IMR-90 (cell line): ENCODE results near the gene TBXAS1. TPM values are rescaled to one million over a fixed set of nuclear protein-coding genes. Genes with fewer than 3 reads are reported as not detected.
A peak's percentile ranks its signal among the peaks of the same experiment; 100 is the strongest.

ENCODE experiments used
- ATAC-seq: fragments of 200-7000 bp; cut with Tn5 transposase; 2 replicates; pipeline ENCODE4 v1.9.1; 2020; ENCODE audit warnings: low read depth, mild to moderate bottlenecking, moderate library complexity
- BruUV-seq: library from RNA; stranded (reverse); fragments of 400-500 nt; replicated peaks from 2 replicates; lab custom pipeline; 2021; lab: Mats Ljungman, UMichigan
- CTCF ChIA-PET: fragments of 300-600 bp; formaldehyde crosslinking; extraction: SDS; loops from one replicate; lab custom pipeline; 2021; ENCODE audit warnings: antibody characterized with exemption; lab: Yijun Ruan, JAX
- POLR2A ChIA-PET: fragments of 300-600 bp; sonication (Branson Sonifier 250); formaldehyde crosslinking; loops from one replicate; lab custom pipeline; 2022; ENCODE audit warnings: antibody characterized with exemption; ENCODE audit not compliant: unreplicated experiment; lab: Charles Lee
- DNase-seq: peaks from one replicate; pipeline ENCODE4 v3.0.0; 2013
- H2AFZ ChIP-seq: replicated peaks from 2 replicates; pipeline ENCODE3; 2013; ENCODE audit warnings: low read length, mild to moderate bottlenecking; ENCODE audit not compliant: poor library complexity
- H2AK5ac ChIP-seq: 2 replicates; pipeline ENCODE4 v1.6.1; 2013; ENCODE audit warnings: low read depth, low read length, inconsistent platforms
- H2AK9ac ChIP-seq: replicated peaks from 2 replicates; pipeline ENCODE3; 2013; ENCODE audit warnings: mild to moderate bottlenecking, low read depth, low read length, moderate library complexity; ENCODE audit not compliant: poor library complexity
- H2BK120ac ChIP-seq: 2 replicates; pipeline ENCODE4 v1.6.1; 2013; ENCODE audit warnings: low read depth, low read length, inconsistent platforms
- H2BK15ac ChIP-seq: 3 replicates; pipeline ENCODE4 v1.6.1; 2013; ENCODE audit warnings: low read depth, low read length, inconsistent platforms
- H2BK20ac ChIP-seq: 2 replicates; pipeline ENCODE4 v1.6.1; 2013; ENCODE audit warnings: low read depth, mild to moderate bottlenecking, inconsistent platforms, low read length, moderate library complexity
- H2BK5ac ChIP-seq: 2 replicates; pipeline ENCODE4 v1.6.1; 2013; ENCODE audit warnings: mild to moderate bottlenecking, low read depth, low read length, inconsistent platforms; ENCODE audit not compliant: poor library complexity, severe bottlenecking
- H3K14ac ChIP-seq: replicated peaks from 2 replicates; pipeline ENCODE4 v1.6.1; 2013; ENCODE audit warnings: low read depth, low read length, inconsistent platforms
- H3K18ac ChIP-seq: 2 replicates; pipeline ENCODE4 v1.6.1; 2013; ENCODE audit warnings: low read depth, low read length, control low read depth
- H3K23ac ChIP-seq: 2 replicates; pipeline ENCODE4 v1.6.1; 2013; ENCODE audit warnings: low read depth, low read length, inconsistent platforms
- H3K27ac ChIP-seq: 2 replicates; pipeline ENCODE4 v1.5.1; 2013; ENCODE audit warnings: mild to moderate bottlenecking, control low read depth, low read length; ENCODE audit not compliant: insufficient read depth
- H3K27me3 ChIP-seq: 2 replicates; pipeline ENCODE4 v1.6.1; 2013; ENCODE audit warnings: low read length; ENCODE audit not compliant: control insufficient read depth, insufficient read depth
- H3K36me3 ChIP-seq: 2 replicates; pipeline ENCODE4 v1.6.1; 2013; ENCODE audit warnings: low read length, mixed read lengths; ENCODE audit not compliant: control insufficient read depth, insufficient read depth
- H3K4ac ChIP-seq: 2 replicates; pipeline ENCODE4 v1.6.1; 2013; ENCODE audit warnings: low read depth, low read length, inconsistent platforms
- H3K4me1 ChIP-seq: 2 replicates; pipeline ENCODE4 v1.6.1; 2013; ENCODE audit warnings: low read length, mixed read lengths; ENCODE audit not compliant: control insufficient read depth, insufficient read depth
- H3K4me2 ChIP-seq: 2 replicates; pipeline ENCODE4 v1.6.1; 2013; ENCODE audit warnings: low read depth, mild to moderate bottlenecking, control low read depth, low read length, moderate library complexity
- H3K4me3 ChIP-seq: 2 replicates; pipeline ENCODE4 v1.5.1; 2013; ENCODE audit warnings: low read depth, mild to moderate bottlenecking, control low read depth, low read length, moderate library complexity; ENCODE audit not compliant: insufficient read depth
- H3K56ac ChIP-seq: 2 replicates; pipeline ENCODE4 v1.6.1; 2013; ENCODE audit warnings: low read length, inconsistent platforms; ENCODE audit not compliant: insufficient read depth; ENCODE audit errors: extremely low read depth
- H3K79me1 ChIP-seq, 2 experiments: 2 replicates each; pipeline ENCODE4 v1.6.1; 2013; ENCODE audit warnings: low read length in 2 of 2, inconsistent platforms in 1 of 2, low read depth in 1 of 2
- H3K9ac ChIP-seq: 2 replicates; pipeline ENCODE4 v1.6.1; 2013; ENCODE audit warnings: low read depth, low read length, control low read depth
- H3K9me1 ChIP-seq: 2 replicates; pipeline ENCODE4 v1.6.1; 2013; ENCODE audit warnings: low read length, inconsistent platforms; ENCODE audit not compliant: insufficient read depth
- H3K9me3 ChIP-seq: 2 replicates; pipeline ENCODE4 v1.6.1; 2013; ENCODE audit warnings: low read length; ENCODE audit not compliant: control insufficient read depth, insufficient read depth
- H4K20me1 ChIP-seq: 2 replicates; pipeline ENCODE4 v1.6.1; 2013; ENCODE audit warnings: low read length, inconsistent platforms; ENCODE audit not compliant: insufficient read depth
- H4K5ac ChIP-seq: 2 replicates; pipeline ENCODE4 v1.6.1; 2013; ENCODE audit warnings: mild to moderate bottlenecking, low read depth, low read length, control low read depth
- H4K8ac ChIP-seq, 2 experiments: 2 replicates each; pipeline ENCODE4 v1.6.1; 2013; ENCODE audit warnings: low read depth in 2 of 2, low read length in 2 of 2, control low read depth in 1 of 2, inconsistent platforms in 1 of 2
- H4K91ac ChIP-seq: 2 replicates; pipeline ENCODE4 v1.6.1; 2013; ENCODE audit warnings: low read depth, low read length, inconsistent platforms; ENCODE audit not compliant: insufficient read depth
- CEBPB ChIP-seq: IDR thresholded peaks from 2 replicates; pipeline ENCODE4 v1.6.1; 2012; ENCODE audit warnings: low read depth, low read length, improper control_type of control experiment
- CHD1 ChIP-seq: IDR thresholded peaks from 2 replicates; pipeline ENCODE4 v1.6.1; 2012; ENCODE audit warnings: low read depth, low read length, improper control_type of control experiment
- FOS ChIP-seq: fragments of 150-350 bp; IDR thresholded peaks from 2 replicates; pipeline ENCODE4 v1.6.1; 2016; ENCODE audit warnings: low read depth, low read length
- MAFK ChIP-seq: IDR thresholded peaks from 2 replicates; pipeline ENCODE4 v1.6.1; 2012; ENCODE audit warnings: low read depth, low read length, improper control_type of control experiment
- MAZ ChIP-seq: IDR thresholded peaks from 2 replicates; pipeline ENCODE4 v1.6.1; 2012; ENCODE audit warnings: low read depth, mild to moderate bottlenecking, low read length, improper control_type of control experiment, moderate library complexity, borderline replicate concordance
- NFE2L2 ChIP-seq: fragments of 150-350 bp; IDR thresholded peaks from 2 replicates; pipeline ENCODE4 v1.6.1; 2016; ENCODE audit warnings: low read depth, mild to moderate bottlenecking, low read length
- POLR2A ChIP-seq: IDR thresholded peaks from 2 replicates; pipeline ENCODE4 v1.6.1; 2012; ENCODE audit warnings: mild to moderate bottlenecking, low read depth, low read length
- RAD21 ChIP-seq: IDR thresholded peaks from 2 replicates; pipeline ENCODE4 v1.6.1; 2012; ENCODE audit warnings: low read length, improper control_type of control experiment
- RCOR1 ChIP-seq: IDR thresholded peaks from 2 replicates; pipeline ENCODE4 v1.6.1; 2012; ENCODE audit warnings: mild to moderate bottlenecking, low read length, improper control_type of control experiment; ENCODE audit not compliant: insufficient replicate concordance
- RFX5 ChIP-seq: IDR thresholded peaks from 2 replicates; pipeline ENCODE4 v1.8.0; 2012; ENCODE audit warnings: low read depth, mild to moderate bottlenecking, low read length, moderate library complexity
- SMC3 ChIP-seq: fragments of 150-350 bp; IDR thresholded peaks from 2 replicates; pipeline ENCODE4 v1.6.1; 2016; ENCODE audit warnings: low read depth, mild to moderate bottlenecking, antibody characterized with exemption, low read length, moderate library complexity
- WGBS, 2 experiments: methylation state at CpG; one replicate each; pipeline versions ENCODE4 v1.1.5 to v1.1.7; 2013; ENCODE audit warnings: missing lambda C conversion rate in 2 of 2; ENCODE audit not compliant: insufficient read length in 1 of 2; ENCODE audit errors: extremely low coverage in 2 of 2; 5-methylcytosine and 5-hydroxymethylcytosine counted together
- dilution Hi-C: fragments of 300-500 bp; cut with HindIII; formaldehyde crosslinking; loops from one replicate; pipeline ENCODE4 v1.14.3; 2018; ENCODE audit warnings: low sequenced_read_pairs; ENCODE audit not compliant: unreplicated experiment
- in situ Hi-C: fragments of 300-500 bp; cut with MboI; formaldehyde crosslinking; loops from 3 replicates; pipeline ENCODE4 v1.14.3; 2019; ENCODE audit warnings: low sequenced_read_pairs, inconsistent platforms, mixed read lengths
- intact Hi-C: fragments of 100-400 bp; cut with micrococcal nuclease; formaldehyde crosslinking; loops from 2 replicates; pipeline ENCODE4 v1.10.0; 2022
- polyA plus RNA-seq, 3 experiments: library from polyadenylated mRNA; depleted of rRNA; stranded (reverse); fragments of >200 nt; gene quantifications; 2 replicates each; pipeline ENCODE4 v1.2.3, GENCODE V29; 2012; ENCODE audit warnings: low replicate concordance in 1 of 3
- total RNA-seq: library from RNA; depleted of rRNA; stranded (reverse); fragments of >200 nt; gene quantifications from 2 replicates; pipeline ENCODE4 v1.2.3, GENCODE V29; 2012
- TF ChIP-seq, protein P1 (sequence below): fragments of 150-350 bp; IDR thresholded peaks from 2 replicates; pipeline ENCODE4 v1.6.1; 2017; ENCODE audit warnings: mild to moderate bottlenecking, antibody characterized with exemption, low read length, low read depth
- TF ChIP-seq, protein P2 (sequence below): fragments of 150-350 bp; IDR thresholded peaks from 2 replicates; pipeline ENCODE4 v1.6.1; 2016; ENCODE audit warnings: low read depth, mild to moderate bottlenecking, low read length, moderate library complexity, borderline replicate concordance
- TF ChIP-seq, protein P3 (sequence below): conservative IDR thresholded peaks from 2 replicates; pipeline ENCODE4 v1.5.1; 2012; ENCODE audit warnings: mild to moderate bottlenecking, low read depth, low read length, improper control_type of control experiment

The TBXAS1 gene
- total and polyA plus RNA-seq, 2 of the 4 experiments (the other 2 are of a cell fraction), result 5.9 to 10.8 TPM

DNA sequence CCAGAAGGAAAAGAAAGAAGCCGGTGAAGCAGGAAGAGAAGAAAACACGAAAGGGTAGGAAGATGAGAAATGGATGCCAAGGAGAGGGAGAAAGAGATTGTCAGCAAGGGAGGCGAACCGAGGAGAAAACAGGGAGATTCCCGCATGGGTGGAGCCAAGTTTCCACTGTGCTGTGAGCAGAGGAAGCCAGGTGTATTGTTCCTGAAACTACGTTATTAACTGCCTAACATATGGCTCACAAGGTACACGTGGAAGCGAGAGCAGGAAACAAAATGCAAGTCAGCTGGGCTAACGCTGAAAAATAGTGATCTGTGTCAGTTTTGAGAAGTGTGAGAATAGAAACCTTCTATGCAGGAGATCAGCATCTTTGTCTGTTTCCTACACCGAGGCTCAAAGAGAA is 30.8 kb upstream of the TBXAS1 start:
- Histone ChIP-seq H3K4me3 (no peak overlapping the region), H4K20me1 (no peaks in the 10 kb centered on the region), H3K36me3 (peaks cover 7% of the 10 kb centered on the region), H4K8ac (peak overlapping the region in 1 of 2 experiments; percentile 70; a peak in 2 of 4 replicates), H3K4me2 (peak overlapping the region; percentile 6; the same call in 1 of the 2 replicates), H3K27me3 (no peaks in the 10 kb centered on the region), H3K79me1 (0 out of 4 replicates have a peak, but pooled peaks cover 0 to 7% of the 10 kb centered on the region in 2 experiments), H4K5ac (peak overlapping the region; percentile 89), H3K4me1 (peaks cover 8% of the 10 kb centered on the region), H4K91ac (0 out of 2 replicates have a peak overlapping the region, but pooled peaks have one; percentile 34), H3K4ac (peak overlapping the region; percentile 37), H3K9me1 (no peaks in the 10 kb centered on the region), H2BK120ac (peak overlapping the region; percentile 29), H3K56ac (no peak overlapping the region), H2BK20ac (no peak overlapping the region), H2AK9ac (peak overlapping the region; percentile 20), H3K18ac (peak overlapping the region; percentile 95), H2BK5ac (peak overlapping the region; percentile 39), H2BK15ac (no peak overlapping the region), H2AFZ (no peak overlapping the region), H2AK5ac (peak overlapping the region; percentile 68), H3K9me3 (peaks cover 2% of the 10 kb centered on the region; the same call in 1 of the 2 replicates), H3K23ac (peak overlapping the region; percentile 35; the same call in 1 of the 2 replicates), H3K27ac (peak overlapping the region; percentile 78; the same call in 1 of the 2 replicates), H3K14ac (no peak overlapping the region), H3K9ac (peak overlapping the region; percentile 44; the same call in 1 of the 2 replicates)
- CTCF ChIA-PET, result interaction anchor here (0.7 kb wide), 1 partner anchor 11 kb away, joined by 3 read pairs; no protein-coding TSS in a partner anchor
- in situ Hi-C loops (no loop called here), intact Hi-C loops (no loop called here), dilution Hi-C loops (no loop called here)
- ATAC-seq, result no peak
- BruUV-seq, result no TSS peak
- 71% methylated on average over 6 of the region's 10 CpGs; no CpG with 5 or more reads in 1 of the 2 experiments for WGBS, 2 experiments
- no peak for DNase-seq
- POLR2A ChIA-PET, result no interaction called here
- TF ChIP-seq CHD1 (no peak), CEBPB (no peak), POLR2A (no peak), RAD21 (no peak), RCOR1 (no peak), NFE2L2 (no peak), FOS (no peak), RFX5 (no peak), SMC3 (no peak), MAFK (no peak), MAZ (no peak)
- TF ChIP-seq, protein P1, sequence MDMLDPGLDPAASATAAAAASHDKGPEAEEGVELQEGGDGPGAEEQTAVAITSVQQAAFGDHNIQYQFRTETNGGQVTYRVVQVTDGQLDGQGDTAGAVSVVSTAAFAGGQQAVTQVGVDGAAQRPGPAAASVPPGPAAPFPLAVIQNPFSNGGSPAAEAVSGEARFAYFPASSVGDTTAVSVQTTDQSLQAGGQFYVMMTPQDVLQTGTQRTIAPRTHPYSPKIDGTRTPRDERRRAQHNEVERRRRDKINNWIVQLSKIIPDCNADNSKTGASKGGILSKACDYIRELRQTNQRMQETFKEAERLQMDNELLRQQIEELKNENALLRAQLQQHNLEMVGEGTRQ, result no peak
- TF ChIP-seq, protein P2, sequence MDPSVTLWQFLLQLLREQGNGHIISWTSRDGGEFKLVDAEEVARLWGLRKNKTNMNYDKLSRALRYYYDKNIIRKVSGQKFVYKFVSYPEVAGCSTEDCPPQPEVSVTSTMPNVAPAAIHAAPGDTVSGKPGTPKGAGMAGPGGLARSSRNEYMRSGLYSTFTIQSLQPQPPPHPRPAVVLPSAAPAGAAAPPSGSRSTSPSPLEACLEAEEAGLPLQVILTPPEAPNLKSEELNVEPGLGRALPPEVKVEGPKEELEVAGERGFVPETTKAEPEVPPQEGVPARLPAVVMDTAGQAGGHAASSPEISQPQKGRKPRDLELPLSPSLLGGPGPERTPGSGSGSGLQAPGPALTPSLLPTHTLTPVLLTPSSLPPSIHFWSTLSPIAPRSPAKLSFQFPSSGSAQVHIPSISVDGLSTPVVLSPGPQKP, result no peak
- TF ChIP-seq, protein P3, sequence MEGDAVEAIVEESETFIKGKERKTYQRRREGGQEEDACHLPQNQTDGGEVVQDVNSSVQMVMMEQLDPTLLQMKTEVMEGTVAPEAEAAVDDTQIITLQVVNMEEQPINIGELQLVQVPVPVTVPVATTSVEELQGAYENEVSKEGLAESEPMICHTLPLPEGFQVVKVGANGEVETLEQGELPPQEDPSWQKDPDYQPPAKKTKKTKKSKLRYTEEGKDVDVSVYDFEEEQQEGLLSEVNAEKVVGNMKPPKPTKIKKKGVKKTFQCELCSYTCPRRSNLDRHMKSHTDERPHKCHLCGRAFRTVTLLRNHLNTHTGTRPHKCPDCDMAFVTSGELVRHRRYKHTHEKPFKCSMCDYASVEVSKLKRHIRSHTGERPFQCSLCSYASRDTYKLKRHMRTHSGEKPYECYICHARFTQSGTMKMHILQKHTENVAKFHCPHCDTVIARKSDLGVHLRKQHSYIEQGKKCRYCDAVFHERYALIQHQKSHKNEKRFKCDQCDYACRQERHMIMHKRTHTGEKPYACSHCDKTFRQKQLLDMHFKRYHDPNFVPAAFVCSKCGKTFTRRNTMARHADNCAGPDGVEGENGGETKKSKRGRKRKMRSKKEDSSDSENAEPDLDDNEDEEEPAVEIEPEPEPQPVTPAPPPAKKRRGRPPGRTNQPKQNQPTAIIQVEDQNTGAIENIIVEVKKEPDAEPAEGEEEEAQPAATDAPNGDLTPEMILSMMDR, result no peak
